ENCODE results near the gene COL26A1.

DNA sequence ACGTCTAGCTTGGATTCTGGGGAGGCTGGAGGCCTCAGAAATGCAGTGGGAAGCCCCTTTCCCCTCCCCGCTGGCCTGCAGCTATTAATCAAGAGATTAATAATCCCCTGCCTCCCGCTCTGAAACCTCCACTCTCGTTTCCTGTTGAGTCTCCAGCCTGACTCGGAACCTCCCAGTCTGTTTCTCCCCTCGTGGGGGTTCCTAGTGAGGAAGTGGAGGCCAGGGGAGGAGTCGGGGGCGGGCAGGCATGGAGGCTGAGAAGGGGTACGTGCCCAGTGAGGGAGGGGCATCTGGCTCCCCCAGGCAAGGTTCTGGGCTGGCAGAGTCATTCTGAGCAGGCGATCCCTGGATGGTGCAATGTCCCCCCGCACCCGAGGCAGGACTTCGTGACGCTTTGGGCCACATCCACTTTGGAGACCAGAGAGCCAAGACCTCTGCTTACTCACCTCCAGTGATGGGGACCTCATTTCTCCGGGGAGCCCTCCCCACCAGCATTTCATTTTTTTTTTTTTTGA, 73.6 kb downstream of the COL26A1 start:
- TF ChIP-seq, protein P1, sequence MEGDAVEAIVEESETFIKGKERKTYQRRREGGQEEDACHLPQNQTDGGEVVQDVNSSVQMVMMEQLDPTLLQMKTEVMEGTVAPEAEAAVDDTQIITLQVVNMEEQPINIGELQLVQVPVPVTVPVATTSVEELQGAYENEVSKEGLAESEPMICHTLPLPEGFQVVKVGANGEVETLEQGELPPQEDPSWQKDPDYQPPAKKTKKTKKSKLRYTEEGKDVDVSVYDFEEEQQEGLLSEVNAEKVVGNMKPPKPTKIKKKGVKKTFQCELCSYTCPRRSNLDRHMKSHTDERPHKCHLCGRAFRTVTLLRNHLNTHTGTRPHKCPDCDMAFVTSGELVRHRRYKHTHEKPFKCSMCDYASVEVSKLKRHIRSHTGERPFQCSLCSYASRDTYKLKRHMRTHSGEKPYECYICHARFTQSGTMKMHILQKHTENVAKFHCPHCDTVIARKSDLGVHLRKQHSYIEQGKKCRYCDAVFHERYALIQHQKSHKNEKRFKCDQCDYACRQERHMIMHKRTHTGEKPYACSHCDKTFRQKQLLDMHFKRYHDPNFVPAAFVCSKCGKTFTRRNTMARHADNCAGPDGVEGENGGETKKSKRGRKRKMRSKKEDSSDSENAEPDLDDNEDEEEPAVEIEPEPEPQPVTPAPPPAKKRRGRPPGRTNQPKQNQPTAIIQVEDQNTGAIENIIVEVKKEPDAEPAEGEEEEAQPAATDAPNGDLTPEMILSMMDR (IDR thresholded peaks at IDR 0.05; ENCODE audit: poor library complexity, severe bottlenecking): no peak
- TF ChIP-seq RAD21 (conservative IDR thresholded peaks at IDR 0.05) (no peak), POLR2AphosphoS5 (IDR thresholded peaks at IDR 0.05) (no peak), EZH2 (IDR thresholded peaks at IDR 0.05; ENCODE audit: borderline replicate concordance, insufficient read depth, low read length, poor library complexity, severe bottlenecking) (no peak), EP300 (conservative IDR thresholded peaks at IDR 0.05; ENCODE audit: poor library complexity, severe bottlenecking) (no peak), MXI1 (conservative IDR thresholded peaks at IDR 0.05; ENCODE audit: poor library complexity, severe bottlenecking) (no peak)

Measured in neural cell (in vitro differentiated cells).